SIG-M5 treated with dmso at 0.1 percent for 504 hours (cell line): Measurements from ENCODE around the gene SLC45A1.

Experiments
- DNase-seq: peaks from one replicate; lab custom pipeline; 2025; ENCODE audit not compliant: unreplicated experiment; lab: John Stamatoyannopoulos, UW

Gene SLC45A1

DNA sequence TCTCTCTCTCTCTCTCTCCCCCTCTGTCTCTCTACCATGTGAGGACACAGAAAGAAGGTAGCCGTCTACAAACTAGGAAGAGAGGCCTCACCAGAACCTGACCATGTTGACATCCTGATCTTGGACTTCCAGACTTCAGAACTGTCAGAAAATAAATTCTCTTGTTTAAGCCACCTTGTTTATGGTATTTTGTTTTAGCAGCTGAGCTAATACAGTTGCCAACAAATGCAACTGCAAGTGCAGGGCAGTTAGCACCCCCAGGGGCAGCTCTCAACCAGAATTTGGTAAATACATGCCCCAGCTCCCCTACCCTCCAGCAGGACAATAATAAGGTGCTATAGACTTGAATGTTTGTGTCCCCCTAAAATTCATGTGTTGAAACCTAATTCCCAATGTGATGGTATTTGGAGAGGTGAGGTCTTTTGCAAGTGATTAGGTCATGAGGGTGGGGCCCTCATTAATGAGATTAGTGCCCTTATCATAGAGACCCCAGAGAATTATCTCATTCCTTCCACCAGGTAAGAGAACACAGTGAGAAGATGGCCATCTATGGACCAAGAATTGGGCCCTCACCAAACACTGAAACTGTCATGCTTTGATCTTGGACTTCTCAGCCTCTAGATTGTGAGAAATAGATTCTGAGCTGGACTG, 6.7 kb upstream of the SLC45A1 start:
- no peak for DNase-seq

DNA sequence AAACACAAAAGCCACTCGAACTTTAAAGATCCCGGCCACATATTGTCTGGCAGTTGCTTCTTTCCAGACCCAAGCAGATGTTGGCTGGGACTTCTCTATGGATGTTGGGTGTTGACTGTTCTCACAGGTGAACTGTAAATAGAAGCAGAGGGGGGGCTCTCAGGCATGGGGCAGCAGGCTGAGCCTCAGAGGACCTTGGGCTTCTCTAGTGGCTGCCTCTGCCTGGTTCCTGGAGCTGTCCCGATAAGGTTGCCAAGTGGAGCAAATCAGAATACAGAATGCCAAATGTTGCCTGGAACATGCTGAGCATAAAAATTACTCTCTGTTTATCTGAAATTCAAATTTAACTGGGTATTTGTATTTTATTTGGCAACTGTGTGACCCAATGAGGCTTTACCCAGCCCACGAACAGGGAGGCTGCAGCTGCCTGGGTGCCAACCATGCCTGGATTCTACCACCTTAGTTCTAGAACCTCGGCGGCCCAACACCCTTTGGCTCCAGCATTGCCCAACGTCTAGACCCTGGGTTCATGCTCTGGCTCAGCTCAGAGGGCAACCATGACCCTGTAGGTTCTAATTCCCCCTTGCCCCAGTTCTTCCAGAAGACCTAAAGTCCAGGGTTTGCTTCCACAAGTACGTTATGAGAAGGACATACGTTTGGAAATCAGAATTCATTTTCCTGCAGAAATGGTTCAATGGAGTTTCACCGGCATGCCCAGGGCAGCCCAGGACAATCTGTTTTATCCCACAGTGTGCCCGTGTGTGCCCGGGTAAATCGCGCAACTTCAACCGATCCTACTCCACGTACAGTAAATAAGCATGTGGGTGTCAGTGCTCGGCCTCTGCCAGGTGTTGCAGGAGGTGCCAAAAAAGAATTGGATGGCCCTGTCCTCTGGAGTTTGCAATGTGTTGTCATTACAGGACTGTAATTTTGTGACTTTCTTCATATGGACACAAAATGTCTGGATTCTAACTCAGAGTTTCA, 5.4 kb upstream of the SLC45A1 start:
- DNase-seq: no peak

DNA sequence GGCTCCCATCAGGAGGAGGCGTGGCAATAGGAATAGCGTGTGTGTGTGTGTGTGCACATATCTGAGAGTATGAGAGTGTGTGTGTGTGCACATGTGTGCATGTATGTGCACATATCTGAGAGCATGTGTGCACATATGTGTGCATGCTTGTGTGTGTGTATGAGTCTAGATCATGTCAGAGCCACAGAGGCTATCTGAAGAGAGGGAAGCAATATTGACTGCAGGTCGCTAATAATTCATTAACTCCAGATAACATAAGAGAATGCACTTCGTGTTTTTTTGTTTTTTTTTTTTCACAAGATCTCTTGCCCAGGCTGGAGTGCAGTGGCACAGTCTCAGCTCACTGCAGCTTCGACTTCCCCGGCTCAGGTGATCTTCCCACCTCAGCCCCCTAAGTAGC, 4.7 kb upstream of the SLC45A1 start:
- no peak for DNase-seq

DNA sequence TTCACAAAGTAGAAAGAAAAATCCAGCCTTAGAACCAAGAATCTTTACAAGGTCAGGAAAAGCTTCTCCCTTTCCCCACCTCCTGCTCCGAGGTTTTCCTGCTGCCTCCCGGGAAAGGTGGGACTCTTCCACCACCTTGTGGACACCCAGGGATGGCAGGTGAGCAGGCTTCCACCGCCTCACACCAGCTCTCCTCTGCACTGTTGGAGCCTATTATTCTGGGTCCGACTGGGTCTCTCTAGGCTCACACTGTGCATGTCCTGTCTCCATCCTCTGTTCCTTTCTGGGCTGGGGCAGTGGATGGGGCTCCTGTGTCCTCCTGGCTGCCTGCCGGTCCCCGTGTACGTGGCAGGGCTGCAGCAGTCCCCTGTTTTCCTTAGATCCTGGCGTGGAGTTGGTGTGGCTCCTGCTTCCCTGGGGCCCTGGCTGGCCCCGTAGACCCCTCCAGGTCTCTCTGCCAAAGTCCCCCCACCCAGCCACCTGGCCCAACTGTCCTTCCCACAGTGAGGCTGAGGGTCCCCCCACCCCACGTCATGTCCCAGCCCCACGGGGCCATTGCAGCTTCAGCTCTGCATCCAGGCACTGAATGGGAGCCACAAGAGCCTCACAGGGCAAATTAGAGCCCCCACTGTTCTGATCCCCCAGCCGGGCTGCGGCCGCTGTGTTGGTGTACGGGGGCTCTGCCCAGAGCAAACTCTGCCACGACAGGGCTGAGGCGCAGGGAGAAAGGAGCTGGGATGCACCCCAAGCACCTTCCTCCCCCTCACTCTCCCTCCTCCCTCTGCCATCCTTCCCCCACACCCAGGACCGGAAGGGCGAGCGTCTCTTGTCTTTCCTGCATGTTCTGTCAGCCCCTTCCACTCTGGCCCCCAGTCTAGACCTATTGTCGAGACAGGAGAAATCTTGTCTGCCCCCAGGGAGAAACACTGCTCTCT, 3.3 kb upstream of the SLC45A1 start:
- DNase-seq: peak; percentile 27

DNA sequence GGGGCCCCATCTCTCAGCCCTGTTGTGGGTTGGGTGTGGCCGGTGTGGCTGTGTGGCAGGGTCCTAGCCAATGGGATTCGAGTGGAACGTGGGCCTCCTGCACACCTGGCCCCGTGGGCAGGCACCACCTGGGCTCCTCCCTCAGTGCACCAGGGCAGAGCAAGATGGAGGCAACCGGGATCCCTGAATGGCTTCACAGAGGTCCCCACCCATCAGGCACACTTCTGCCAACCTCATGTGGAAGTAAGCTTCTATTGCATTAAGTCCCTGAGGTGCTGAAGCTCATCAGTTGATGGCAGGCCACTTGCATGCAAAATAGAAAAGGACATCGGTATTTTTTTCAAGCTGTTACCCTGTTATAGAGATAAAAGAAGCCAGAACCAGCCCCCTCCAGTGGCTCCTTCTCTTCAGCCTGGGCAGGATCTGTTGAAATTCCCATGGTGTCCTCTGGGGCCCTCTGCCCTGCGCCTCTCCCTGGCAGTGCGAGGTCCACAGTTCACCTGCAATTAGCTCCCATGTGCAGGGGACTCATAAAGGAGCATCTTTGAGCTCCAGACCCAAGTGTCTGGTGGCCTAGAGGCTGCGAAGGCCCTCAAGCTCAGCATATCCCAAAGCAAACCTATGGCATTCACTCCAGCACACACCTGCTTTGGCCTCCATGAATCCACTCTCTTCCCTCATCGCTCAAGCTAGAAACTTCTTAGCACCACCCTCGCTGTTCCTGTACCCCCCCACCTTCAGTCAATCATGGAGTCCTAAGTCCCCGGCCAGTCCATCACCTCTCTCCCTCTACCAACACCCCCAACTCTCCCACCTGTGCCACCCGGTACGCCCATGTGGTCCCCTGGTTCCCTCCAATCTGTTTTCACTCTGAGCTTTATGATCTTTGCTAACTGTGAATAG, 2.1 kb upstream of the SLC45A1 start:
- no peak for DNase-seq

DNA sequence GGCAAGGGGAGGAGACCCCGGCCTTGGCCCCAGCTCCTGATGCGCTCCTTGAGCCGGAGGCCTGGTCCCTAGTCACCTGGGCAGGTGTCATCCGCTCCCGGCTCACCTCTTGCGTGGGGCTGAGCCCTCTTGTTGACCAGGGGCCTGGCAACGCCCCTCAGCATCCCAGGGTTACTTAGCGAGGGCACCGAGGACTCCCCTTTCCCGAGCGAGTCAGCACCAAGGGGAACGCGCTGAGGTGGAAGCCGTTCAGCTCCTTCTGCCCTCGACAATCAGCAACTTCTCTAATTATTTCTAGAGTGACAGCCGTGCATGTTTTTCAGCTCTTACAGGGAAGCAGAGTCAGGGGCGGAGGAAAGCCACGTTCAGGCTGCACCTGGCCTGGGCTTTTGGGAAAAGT, 522 bp downstream of the SLC45A1 start:
- no peak for DNase-seq

DNA sequence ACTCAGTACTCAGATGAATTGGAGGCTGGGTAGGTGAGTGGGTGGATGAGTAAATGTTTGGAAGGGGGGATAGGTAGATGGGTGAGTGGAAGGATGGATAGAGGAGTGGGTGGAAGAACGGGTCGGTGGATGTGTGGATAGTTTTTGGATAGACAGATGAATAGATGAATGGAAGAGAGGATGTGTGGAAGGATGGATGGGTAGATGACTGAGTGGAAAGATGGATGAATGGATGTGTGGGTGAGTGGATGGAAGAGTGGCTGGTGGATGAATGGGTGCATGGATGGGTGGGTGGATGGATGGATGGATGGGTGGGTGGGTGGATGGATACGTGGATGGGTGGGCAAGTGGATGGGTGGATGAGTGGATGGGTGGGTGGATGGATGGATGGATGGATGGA, 3.7 kb downstream of the SLC45A1 start:
- DNase-seq: no peak

DNA sequence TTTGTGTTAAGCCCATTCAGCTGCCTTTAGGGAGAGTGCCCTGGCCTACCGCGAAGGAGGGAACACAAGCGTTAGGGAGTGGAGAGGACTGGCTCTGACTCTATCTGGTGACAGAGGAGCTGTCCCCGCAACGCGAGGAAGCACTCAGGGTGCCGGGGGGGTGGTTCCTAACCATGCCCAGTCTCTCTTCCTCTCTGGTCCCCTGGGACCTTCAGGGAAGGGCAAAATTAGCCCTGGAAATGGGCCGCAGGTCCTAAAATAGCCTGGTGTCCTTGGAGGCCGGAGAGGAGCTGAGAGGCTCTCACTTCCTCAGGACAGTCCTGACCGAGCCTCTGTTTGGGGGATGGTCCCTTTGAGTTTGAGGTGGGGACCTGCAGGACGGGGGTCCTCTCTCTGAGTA, 5.8 kb downstream of the SLC45A1 start:
- DNase-seq: no peak

DNA sequence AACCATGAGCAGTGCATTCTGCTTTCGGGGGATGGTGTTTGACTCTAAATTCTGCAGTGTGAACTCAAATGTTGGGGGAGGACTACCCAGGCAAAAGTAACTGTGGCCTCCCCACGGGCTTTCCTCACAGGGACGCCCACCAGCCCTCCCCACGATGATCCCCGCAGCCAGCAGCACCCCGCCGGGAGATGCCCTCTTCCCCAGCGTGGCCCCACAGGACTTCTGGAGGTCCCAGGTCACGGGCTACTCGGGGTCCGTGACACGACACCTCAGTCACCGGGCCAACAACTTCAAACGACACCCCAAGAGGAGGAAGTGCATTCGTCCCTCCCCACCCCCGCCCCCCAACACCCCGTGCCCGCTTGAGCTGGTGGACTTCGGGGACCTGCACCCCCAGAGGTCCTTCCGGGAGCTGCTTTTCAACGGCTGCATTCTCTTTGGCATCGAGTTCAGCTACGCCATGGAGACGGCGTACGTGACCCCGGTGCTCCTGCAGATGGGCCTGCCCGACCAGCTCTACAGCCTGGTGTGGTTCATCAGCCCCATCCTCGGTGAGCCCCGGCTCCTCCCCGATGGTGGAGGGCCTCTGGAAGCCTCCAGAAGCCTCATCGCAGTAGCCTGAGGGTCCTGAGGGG, 6.4 kb downstream of the SLC45A1 start:
- DNase-seq: no peak

DNA sequence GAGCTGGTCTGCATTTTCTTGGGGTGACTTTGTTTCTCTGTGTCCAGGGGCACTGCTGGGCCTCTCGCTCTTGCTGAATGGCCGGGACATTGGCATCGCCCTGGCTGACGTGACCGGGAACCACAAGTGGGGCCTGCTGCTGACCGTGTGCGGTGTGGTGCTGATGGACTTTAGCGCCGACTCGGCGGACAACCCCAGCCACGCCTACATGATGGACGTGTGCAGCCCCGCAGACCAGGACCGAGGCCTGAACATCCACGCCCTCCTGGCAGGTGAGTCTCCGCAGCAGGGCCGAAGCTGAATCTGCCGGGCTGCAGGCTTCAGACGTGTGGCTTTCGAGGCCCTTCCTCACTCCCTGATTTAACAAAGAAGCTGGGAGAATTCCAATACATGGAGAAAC, 7.9 kb downstream of the SLC45A1 start:
- DNase-seq: no peak

DNA sequence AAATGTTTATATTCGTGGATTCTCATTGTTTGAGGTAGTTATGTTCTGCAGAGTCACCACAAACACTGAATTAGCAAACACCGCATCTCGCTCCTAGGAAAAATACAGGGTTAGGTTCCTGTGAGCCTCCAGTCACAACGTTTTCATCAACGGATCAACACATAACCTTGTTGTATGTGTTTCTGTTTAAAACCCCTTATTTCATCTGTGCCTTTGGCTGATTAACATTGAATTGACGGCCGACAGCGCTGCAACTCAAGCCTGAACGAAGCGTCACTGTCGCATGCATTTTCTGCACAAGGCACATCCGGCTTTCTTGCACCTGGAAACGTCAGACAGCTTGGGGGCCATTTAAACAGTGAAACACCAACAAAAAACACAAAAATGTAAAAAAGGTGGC, 8.4 kb downstream of the SLC45A1 start:
- DNase-seq: no peak

DNA sequence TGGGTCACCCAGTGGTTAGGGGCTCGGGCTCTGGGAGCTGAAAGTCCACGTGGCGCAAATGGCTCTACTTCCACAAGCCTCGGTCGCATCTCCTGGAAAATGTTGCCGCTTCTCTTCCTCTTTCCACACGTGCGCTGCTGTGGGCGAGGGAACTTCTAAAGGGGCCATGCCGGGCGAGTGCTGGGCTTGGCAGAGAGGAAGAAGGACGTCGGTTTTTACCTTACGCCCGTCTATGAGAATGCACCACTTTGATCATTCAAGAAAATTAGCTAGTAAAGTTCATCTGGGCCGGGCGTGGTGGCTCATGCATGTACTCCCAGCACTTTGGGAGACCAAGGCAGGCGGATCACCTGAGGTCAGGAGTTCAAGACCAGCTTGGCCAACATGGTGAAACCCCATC, 10.4 kb downstream of the SLC45A1 start:
- DNase-seq: no peak

DNA sequence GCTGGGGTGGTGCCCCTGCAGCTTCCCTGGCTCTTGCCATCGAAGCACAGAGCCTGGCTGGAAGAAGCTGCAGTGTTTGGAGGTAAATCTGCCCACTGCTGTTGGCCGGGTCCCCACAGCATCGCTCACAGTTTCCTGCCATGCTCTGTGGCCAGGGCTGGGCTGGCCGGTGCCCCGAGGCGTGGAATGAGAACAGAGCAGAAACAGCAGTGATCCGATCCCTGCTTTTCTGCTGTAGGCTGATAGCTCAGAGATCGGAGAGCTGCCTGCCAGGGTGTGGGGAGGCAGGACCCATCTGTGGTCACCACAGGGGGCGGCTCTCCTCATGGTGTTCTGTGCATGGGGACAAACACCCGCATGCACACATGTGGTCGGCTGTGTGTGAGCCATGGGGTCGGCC, 11.5 kb downstream of the SLC45A1 start:
- DNase-seq: no peak

DNA sequence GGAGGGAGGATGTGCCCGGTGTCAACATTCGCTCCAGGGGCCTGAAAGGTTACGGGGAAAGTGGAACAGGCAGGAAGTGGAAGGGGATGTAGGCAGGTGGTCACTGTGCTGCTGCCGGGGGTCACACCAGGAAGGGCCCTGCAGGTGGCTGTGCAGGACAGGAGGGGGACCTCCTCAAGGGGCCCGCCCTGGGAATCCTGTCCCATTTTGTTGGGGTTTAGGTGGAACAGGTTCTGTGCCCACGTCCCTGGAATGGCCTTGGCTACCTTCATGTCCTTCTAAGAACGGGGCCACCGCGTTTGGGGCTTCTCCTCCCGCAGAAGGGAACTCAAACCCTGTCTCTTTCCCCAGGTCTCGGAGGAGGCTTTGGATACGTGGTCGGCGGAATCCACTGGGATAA, 11.9 kb downstream of the SLC45A1 start:
- no peak for DNase-seq

DNA sequence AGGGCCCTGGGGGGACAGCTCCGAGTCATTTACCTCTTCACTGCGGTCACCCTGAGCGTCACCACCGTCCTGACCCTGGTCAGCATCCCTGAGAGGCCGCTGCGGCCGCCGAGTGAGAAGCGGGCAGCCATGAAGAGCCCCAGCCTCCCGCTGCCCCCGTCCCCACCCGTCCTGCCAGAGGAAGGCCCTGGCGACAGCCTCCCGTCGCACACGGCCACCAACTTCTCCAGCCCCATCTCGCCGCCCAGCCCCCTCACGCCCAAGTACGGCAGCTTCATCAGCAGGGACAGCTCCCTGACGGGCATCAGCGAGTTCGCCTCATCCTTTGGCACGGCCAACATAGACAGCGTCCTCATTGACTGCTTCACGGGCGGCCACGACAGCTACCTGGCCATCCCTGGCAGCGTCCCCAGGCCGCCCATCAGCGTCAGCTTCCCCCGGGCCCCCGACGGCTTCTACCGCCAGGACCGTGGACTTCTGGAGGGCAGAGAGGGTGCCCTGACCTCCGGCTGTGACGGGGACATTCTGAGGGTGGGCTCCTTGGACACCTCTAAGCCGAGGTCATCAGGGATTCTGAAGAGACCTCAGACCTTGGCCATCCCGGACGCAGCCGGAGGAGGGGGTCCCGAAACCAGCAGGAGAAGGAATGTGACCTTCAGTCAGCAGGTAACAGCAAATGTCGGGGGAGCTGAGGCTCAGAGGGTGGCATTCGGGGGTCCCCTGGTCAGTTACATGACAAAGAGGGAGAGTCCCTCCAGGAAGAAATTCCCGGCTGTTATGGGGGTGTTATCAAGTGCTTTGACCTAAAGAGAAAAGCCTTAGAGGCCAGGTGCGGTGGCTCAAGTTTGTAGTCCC, 12.6 kb downstream of the SLC45A1 start:
- no peak for DNase-seq

DNA sequence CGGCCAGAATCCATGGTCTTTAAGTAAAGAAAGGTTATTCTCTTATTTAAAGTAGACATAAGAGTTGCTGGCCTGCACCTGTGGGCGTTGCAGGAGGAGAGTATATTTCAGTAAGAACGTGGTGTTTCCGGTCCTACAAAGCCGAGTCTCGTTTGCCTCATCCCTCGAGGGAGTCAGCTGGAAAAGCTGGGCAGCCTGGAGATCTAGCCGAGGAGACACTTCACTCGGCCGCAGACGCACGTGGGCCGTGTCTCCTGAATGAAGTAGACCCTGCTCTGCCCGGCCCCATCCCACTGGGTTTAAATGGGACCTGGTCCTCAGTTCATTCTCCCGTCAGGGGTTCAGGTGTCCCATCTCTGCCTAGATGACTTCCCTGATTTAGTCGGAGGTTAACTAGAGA, 14.9 kb downstream of the SLC45A1 start:
- no peak for DNase-seq

DNA sequence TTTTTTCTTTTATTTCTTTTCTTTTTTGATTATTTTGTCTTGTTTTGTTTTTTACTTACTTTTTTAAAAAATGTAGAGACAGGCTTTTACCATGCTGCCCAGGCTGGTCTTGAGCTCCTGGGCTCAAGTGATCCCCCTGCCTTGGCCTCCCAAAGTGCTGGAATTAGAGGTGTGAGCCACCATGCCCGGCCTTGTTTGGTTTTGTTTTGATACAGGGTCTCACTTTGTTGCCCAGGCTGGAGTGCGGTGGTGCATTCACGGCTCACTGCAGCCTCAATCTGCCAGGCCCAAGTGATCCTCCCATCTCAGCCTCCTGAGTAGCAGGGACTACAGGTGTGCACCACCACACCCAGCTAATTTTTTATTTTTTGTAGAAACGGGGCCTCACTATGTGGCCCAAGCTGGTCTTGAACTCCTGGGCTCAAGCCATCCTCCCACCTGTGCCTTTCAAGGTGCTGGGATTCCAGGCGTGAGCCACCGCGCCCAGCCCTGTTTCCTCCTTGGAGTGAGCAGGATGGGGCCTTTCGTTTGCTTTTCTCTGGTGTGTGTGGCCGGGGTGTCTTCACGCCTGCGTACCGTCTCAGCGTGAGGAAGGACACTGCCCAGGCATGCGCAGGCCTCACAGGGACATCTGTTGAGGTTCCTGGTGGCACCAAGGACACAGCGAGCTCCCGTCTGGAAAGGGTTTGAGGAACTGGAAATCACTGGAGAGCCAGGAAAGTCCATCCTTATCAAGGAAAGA, 15.5 kb downstream of the SLC45A1 start:
- DNase-seq: no peak

DNA sequence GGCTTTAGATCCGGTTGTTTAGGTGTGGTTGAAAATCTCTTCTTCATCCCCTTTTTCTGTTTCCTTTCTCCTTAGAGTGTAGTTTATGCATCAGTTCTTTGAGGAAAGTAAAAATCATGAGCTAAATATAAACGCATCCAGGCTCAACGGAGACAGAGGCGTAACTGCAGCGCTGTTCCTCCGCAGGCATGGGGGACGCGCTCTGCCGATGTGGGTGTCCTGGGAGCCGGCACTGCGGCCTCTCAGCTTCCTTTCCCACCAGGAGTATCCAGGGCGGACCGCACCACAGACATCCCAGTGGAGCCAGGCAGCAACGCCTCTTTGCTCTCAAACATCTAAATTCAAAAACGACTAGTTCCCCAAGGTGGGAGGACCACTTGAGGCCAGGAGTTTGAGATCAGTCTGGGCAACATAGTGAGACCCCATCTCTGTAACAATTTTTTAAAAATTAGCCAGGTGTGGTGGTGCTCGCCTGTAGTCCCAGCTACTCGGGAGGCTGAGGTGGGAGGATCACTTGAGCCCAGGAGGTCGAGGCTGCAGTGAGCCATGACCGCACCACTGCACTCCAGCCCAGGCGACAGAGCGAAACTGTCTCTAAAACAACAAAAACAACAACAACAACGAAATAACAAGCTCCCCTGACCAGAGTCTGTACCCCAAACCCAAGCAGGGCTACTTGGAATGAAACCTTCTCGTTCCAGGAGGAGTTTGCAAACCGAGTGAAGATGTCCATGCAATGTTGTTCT, 16.4 kb downstream of the SLC45A1 start:
- DNase-seq: no peak
